HG03064 (cell line): Measurements from ENCODE around the gene TBC1D22A.
"Not testable (repeated sequence)": the region's sequence is repeated elsewhere in the genome, so short reads cannot be mapped to it uniquely, and the experiment has no call there.

Experiments used
- ATAC-seq: cut with Tn5 transposase; IDR thresholded peaks from one replicate; pipeline ENCODE4 v1.9.1; 2021; ENCODE audit warnings: low read depth; ENCODE audit not compliant: unreplicated experiment

Gene TBC1D22A

GRCh38 chr22:47049078-47049624 lies 286.7 kb downstream of the TBC1D22A start:
- no peak for ATAC-seq

- not testable (repeated sequence) for ATAC-seq
These were observed 287.4 kb downstream of the TBC1D22A start for GRCh38 chr22:47049736-47050400.

- no peak for ATAC-seq
These were observed 288.1 kb downstream of the TBC1D22A start for GRCh38 chr22:47050401-47051051.

GRCh38 chr22:47051441-47052071 lies 289.1 kb downstream of the TBC1D22A start:
- ATAC-seq = no peak

- no peak for ATAC-seq
These were observed 290.0 kb downstream of the TBC1D22A start for GRCh38 chr22:47052236-47053012.

GRCh38 chr22:47053013-47053725 lies 290.7 kb downstream of the TBC1D22A start:
- no peak for ATAC-seq

GRCh38 chr22:47053726-47054141 lies 291.3 kb downstream of the TBC1D22A start:
- ATAC-seq = no peak

GRCh38 chr22:47054231-47055072 lies 292.0 kb downstream of the TBC1D22A start:
- ATAC-seq = no peak

- no peak for ATAC-seq
These were observed 292.6 kb downstream of the TBC1D22A start for GRCh38 chr22:47055073-47055355.

GRCh38 chr22:47055461-47055860 lies 293.0 kb downstream of the TBC1D22A start:
- no peak for ATAC-seq

- no peak for ATAC-seq
These were observed 293.5 kb downstream of the TBC1D22A start for GRCh38 chr22:47055921-47056320.

GRCh38 chr22:47056361-47056760 lies 293.9 kb downstream of the TBC1D22A start:
- ATAC-seq = no peak

- no peak for ATAC-seq
These were observed 294.5 kb downstream of the TBC1D22A start for GRCh38 chr22:47056776-47057470.

- ATAC-seq = no peak
These were observed 295.6 kb downstream of the TBC1D22A start for GRCh38 chr22:47057916-47058585.

- no peak for ATAC-seq
These were observed 296.6 kb downstream of the TBC1D22A start for GRCh38 chr22:47059076-47059475.

- ATAC-seq = no peak
These were observed 297.3 kb downstream of the TBC1D22A start for GRCh38 chr22:47059701-47060161.

- ATAC-seq = no peak
These were observed 298.3 kb downstream of the TBC1D22A start for GRCh38 chr22:47060718-47061117.

GRCh38 chr22:47061226-47061625 lies 298.8 kb downstream of the TBC1D22A start:
- no peak for ATAC-seq
